H1 (cell line): ENCODE results near the gene SKAP1. TPM values are rescaled to one million over a fixed set of nuclear protein-coding genes. Genes with fewer than 3 reads are reported as not detected.

Experiments
- CTCF ChIA-PET: fragments of 300-600 bp; sonication (Branson Sonifier 250); formaldehyde crosslinking; loops from one replicate; lab custom pipeline; 2021; ENCODE audit not compliant: partially characterized antibody; lab: Charles Lee
- POLR2A ChIA-PET: fragments of 300-600 bp; sonication (Branson Sonifier 250); formaldehyde crosslinking; loops from one replicate; lab custom pipeline; 2021; ENCODE audit warnings: inconsistent platforms; ENCODE audit not compliant: partially characterized antibody; lab: Charles Lee
- DNase-seq, 2 experiments: peaks; one replicate each; pipeline versions ENCODE4 v3.0.0 to v3.0.0-alpha.2; 2010 to 2022; ENCODE audit warnings: low spot score in 2 of 2, low read depth in 1 of 2, mixed read lengths in 1 of 2
- FAIRE-seq: peaks from 2 replicates; lab custom pipeline; 2011; peaks lifted over from hg19 to GRCh38; lab: Jason Lieb, UNC
- H2AFZ ChIP-seq: 2 replicates; pipeline ENCODE4 v1.8.1; 2012; ENCODE audit warnings: low read length, inconsistent platforms
- H2AK5ac ChIP-seq: 2 replicates; pipeline ENCODE4 v1.6.1; 2013; ENCODE audit warnings: low read depth, low read length
- H2BK120ac ChIP-seq: replicated peaks from 2 replicates; pipeline ENCODE3; 2013; ENCODE audit warnings: low read depth, low read length, inconsistent platforms
- H2BK12ac ChIP-seq: 2 replicates; pipeline ENCODE4 v1.6.1; 2013; ENCODE audit warnings: low read depth, low read length
- H2BK15ac ChIP-seq: 2 replicates; pipeline ENCODE4 v1.6.1; 2013; ENCODE audit warnings: low read length
- H2BK20ac ChIP-seq: 2 replicates; pipeline ENCODE4 v1.6.1; 2013; ENCODE audit warnings: low read length
- H2BK5ac ChIP-seq: 2 replicates; pipeline ENCODE4 v1.6.1; 2013; ENCODE audit warnings: low read depth, low read length
- H3K14ac ChIP-seq: 2 replicates; pipeline ENCODE4 v1.6.1; 2013; ENCODE audit warnings: inconsistent platforms; ENCODE audit not compliant: insufficient read length
- H3K18ac ChIP-seq: 2 replicates; pipeline ENCODE4 v1.6.1; 2013; ENCODE audit warnings: low read length; ENCODE audit errors: extremely low read depth
- H3K23ac ChIP-seq: 2 replicates; pipeline ENCODE4 v1.6.1; 2013; ENCODE audit warnings: inconsistent platforms; ENCODE audit not compliant: insufficient read length
- H3K23me2 ChIP-seq: 2 replicates; pipeline ENCODE4 v1.6.1; 2013; ENCODE audit warnings: low read depth, low read length
- H3K27ac ChIP-seq: 2 replicates; pipeline ENCODE4 v1.6.1; 2011; ENCODE audit warnings: low read depth, low read length, inconsistent platforms
- H3K27me3 ChIP-seq, 4 experiments: replicated peaks in 1 of 4; 1 replicate in 1 of 4; 2 replicates in 3 of 4; pipeline versions ENCODE4 v1.6.1 to v1.8.1; 2011 to 2013; ENCODE audit warnings: low read length in 3 of 4, mild to moderate bottlenecking in 3 of 4, inconsistent platforms in 2 of 4, mixed read lengths in 2 of 4, moderate library complexity in 1 of 4; ENCODE audit not compliant: control insufficient read depth in 3 of 4, insufficient read depth in 3 of 4; ENCODE audit errors: extremely low read depth in 1 of 4
- H3K36me3 ChIP-seq, 4 experiments: 2 replicates each; pipeline versions ENCODE4 v1.6.1 to v1.8.1; 2011 to 2013; ENCODE audit warnings: mild to moderate bottlenecking in 4 of 4, low read length in 3 of 4, moderate library complexity in 2 of 4, control low read depth in 1 of 4, inconsistent platforms in 1 of 4; ENCODE audit not compliant: insufficient read depth in 4 of 4, control insufficient read depth in 2 of 4
- H3K4ac ChIP-seq: replicated peaks from 2 replicates; pipeline ENCODE3; 2013; ENCODE audit warnings: low read length, low read depth, mixed read lengths, inconsistent platforms; ENCODE audit not compliant: insufficient read length
- H3K4me1 ChIP-seq, 4 experiments: replicated peaks in 1 of 4; 1 replicate in 1 of 4; 2 replicates in 3 of 4; pipeline versions ENCODE4 v1.6.1 to v1.8.1; 2011 to 2013; ENCODE audit warnings: low read length in 3 of 4, inconsistent platforms in 2 of 4, mixed read lengths in 1 of 4; ENCODE audit not compliant: insufficient read depth in 4 of 4, control insufficient read depth in 3 of 4
- H3K4me2 ChIP-seq, 2 experiments: 2 replicates each; pipeline versions ENCODE4 v1.6.1 to v1.8.1; 2011 to 2013; ENCODE audit warnings: low read depth in 2 of 2, low read length in 2 of 2, control low read depth in 1 of 2, inconsistent platforms in 1 of 2, mild to moderate bottlenecking in 1 of 2; ENCODE audit not compliant: insufficient read depth in 1 of 2
- H3K4me3 ChIP-seq, 4 experiments: fragments of 200-600, 300-600 bp in 1 of 4; sonication (generic), shearing (Covaris generic), sonication (Bioruptor Twin) in 1 of 4; 2 replicates each; pipeline versions ENCODE4 v1.5.1 to v1.8.1; 2011 to 2016; ENCODE audit warnings: low read length in 4 of 4, low read depth in 3 of 4, control low read depth in 2 of 4, inconsistent platforms in 2 of 4, mild to moderate bottlenecking in 2 of 4, mixed read lengths in 1 of 4, moderate library complexity in 1 of 4; ENCODE audit not compliant: insufficient read depth in 2 of 4; ENCODE audit errors: extremely low read depth in 1 of 4
- H3K56ac ChIP-seq: replicated peaks from 2 replicates; pipeline ENCODE3; 2013; ENCODE audit warnings: low read depth, mild to moderate bottlenecking, mixed read lengths, low read length, inconsistent platforms; ENCODE audit not compliant: insufficient read length
- H3K79me1 ChIP-seq: 2 replicates; pipeline ENCODE4 v1.6.1; 2013; ENCODE audit warnings: low read depth, low read length, control low read depth
- H3K79me2 ChIP-seq, 2 experiments: 2 replicates each; pipeline versions ENCODE4 v1.6.1 to v1.8.1; 2012 to 2013; ENCODE audit warnings: low read length in 2 of 2, mild to moderate bottlenecking in 2 of 2, inconsistent platforms in 1 of 2; ENCODE audit not compliant: insufficient read depth in 2 of 2, control insufficient read depth in 1 of 2
- H3K9ac ChIP-seq, 4 experiments: replicated peaks in 1 of 4; 1 replicate in 1 of 4; 2 replicates in 3 of 4; pipeline versions ENCODE4 v1.6.1 to v1.8.1; 2011 to 2013; ENCODE audit warnings: low read depth in 3 of 4, low read length in 3 of 4, control low read depth in 2 of 4, mild to moderate bottlenecking in 2 of 4, moderate library complexity in 2 of 4, inconsistent platforms in 1 of 4; ENCODE audit errors: extremely low read depth in 1 of 4
- H3K9me3 ChIP-seq, 2 experiments: 2 replicates each; pipeline versions ENCODE4 v1.6.1 to v1.8.1; 2012 to 2013; ENCODE audit warnings: mild to moderate bottlenecking in 2 of 2, moderate library complexity in 2 of 2, control low read depth in 1 of 2, inconsistent platforms in 1 of 2, low read depth in 1 of 2, low read length in 1 of 2, mixed read lengths in 1 of 2; ENCODE audit not compliant: insufficient read depth in 2 of 2
- H4K20me1 ChIP-seq, 2 experiments: replicated peaks in 1 of 2; 2 replicates each; pipeline versions ENCODE3 to v1.8.1; 2011 to 2013; ENCODE audit warnings: inconsistent platforms in 2 of 2, low read length in 2 of 2, mild to moderate bottlenecking in 1 of 2; ENCODE audit not compliant: insufficient read depth in 2 of 2, control insufficient read depth in 1 of 2
- H4K5ac ChIP-seq: 2 replicates; pipeline ENCODE4 v1.6.1; 2013; ENCODE audit warnings: low read length, low read depth, mixed read lengths, inconsistent platforms; ENCODE audit not compliant: insufficient read length
- H4K8ac ChIP-seq: 2 replicates; pipeline ENCODE4 v1.8.0; 2013; ENCODE audit warnings: mild to moderate bottlenecking, moderate library complexity, low read length, inconsistent platforms; ENCODE audit not compliant: insufficient read depth; ENCODE audit errors: extremely low read depth
- H4K91ac ChIP-seq: replicated peaks from 2 replicates; pipeline ENCODE3; 2013; ENCODE audit warnings: low read length, mixed read lengths, inconsistent platforms; ENCODE audit not compliant: insufficient read length
- KDM4A ChIP-seq: IDR thresholded peaks from one replicate; pipeline ENCODE4 v1.7.1; 2012; ENCODE audit warnings: low read depth, mild to moderate bottlenecking, moderate library complexity, low read length, inconsistent platforms; ENCODE audit not compliant: severe bottlenecking
- RXRA ChIP-seq: IDR thresholded peaks from 2 replicates; pipeline ENCODE4 v1.6.1; 2011; ENCODE audit warnings: low read depth, mild to moderate bottlenecking, low read length, moderate library complexity; ENCODE audit not compliant: insufficient read depth
- SAP30 ChIP-seq: fragments of 300-600 bp; sonication (generic); IDR thresholded peaks from 2 replicates; pipeline ENCODE4 v1.7.1; 2012; ENCODE audit warnings: low read length, moderate library complexity, mild to moderate bottlenecking, inconsistent platforms; ENCODE audit not compliant: insufficient read depth, insufficient replicate concordance
- SIX5 ChIP-seq: IDR thresholded peaks from 2 replicates; pipeline ENCODE4 v1.6.1; 2011; ENCODE audit warnings: mild to moderate bottlenecking, low read depth, low read length
- TAF7 ChIP-seq: optimal IDR thresholded peaks from 2 replicates; pipeline ENCODE3; 2011; ENCODE audit warnings: low read depth, mild to moderate bottlenecking, inconsistent platforms, low read length, moderate library complexity, borderline replicate concordance
- WGBS, 2 experiments: shearing (Covaris generic) in 1 of 2; methylation state at CpG; one replicate each; pipeline versions ENCODE4 v1.1.6 to v1.1.7; 2013 to 2015; ENCODE audit warnings: low lambda C conversion rate in 2 of 2, mixed read lengths in 2 of 2, inconsistent platforms in 1 of 2, low coverage in 1 of 2, missing lambda C conversion rate in 1 of 2; ENCODE audit not compliant: insufficient replicate concordance in 2 of 2, insufficient coverage in 1 of 2, insufficient read length in 1 of 2; ENCODE audit errors: extremely low coverage in 1 of 2, missing lambda C conversion rate in 1 of 2; 5-methylcytosine and 5-hydroxymethylcytosine counted together
- polyA plus RNA-seq, 7 experiments: library from polyadenylated mRNA; depleted of rRNA in 3 of 7; stranded (reverse) in 5 of 7; unstranded in 2 of 7; fragments of >200 nt in 5 of 7; fragments of 200-250 nt in 2 of 7; gene quantifications; 1 replicate in 5 of 7; 2 replicates in 1 of 7; 4 replicates in 1 of 7; pipeline versions ENCODE4 v1.2.1 to v1.2.3, GENCODE V29; 2011 to 2013; ENCODE audit warnings: missing spikeins in 2 of 7, mixed read lengths in 2 of 7
- total RNA-seq: library from RNA; stranded (reverse); fragmentation: NEBNext Ultra II Directional; extraction: Animal tissue kit (Norgen Biotek cat#: 25700); gene quantifications from 2 replicates; pipeline ENCODE4 v1.2.1, GENCODE V29; 2021

Gene SKAP1
- total and polyA plus RNA-seq, 2 of the 8 experiments (the other 6 are each of a cell fraction or from before 2014, with no cell fraction given) = not detected

- Histone ChIP-seq H3K9ac (no peak overlapping the region), H3K14ac (no peak overlapping the region), H4K91ac (no peak overlapping the region), H3K4me1 (no peaks in the 10 kb centered on the region), H3K27me3 (no peaks in the 10 kb centered on the region), H2BK120ac (no peak overlapping the region), H2BK5ac (no peak overlapping the region), H4K5ac (no peak overlapping the region), H2AK5ac (no peak overlapping the region), H3K79me1 (no peaks in the 10 kb centered on the region), H3K23me2 (no peaks in the 10 kb centered on the region), H3K4me3 (no peak overlapping the region), H3K4me2 (no peak overlapping the region), H3K27ac (no peak overlapping the region), H2BK12ac (no peak overlapping the region), H3K56ac (no peak overlapping the region), H3K23ac (no peak overlapping the region), H3K36me3 (no peaks in the 10 kb centered on the region), H2AFZ (no peak overlapping the region), H3K79me2 (no peaks in the 10 kb centered on the region), H4K8ac (no peak overlapping the region), H2BK20ac (no peak overlapping the region), H3K4ac (no peak overlapping the region), H3K18ac (no peak overlapping the region), H2BK15ac (no peak overlapping the region), H3K9me3 (no peaks in the 10 kb centered on the region), H4K20me1 (no peaks in the 10 kb centered on the region)
- WGBS, 2 experiments = 91% methylated on average over 1 of the region's 1 CpG; no CpG with 5 or more reads in 1 of the 2 experiments
- POLR2A ChIA-PET = no interaction called here
- CTCF ChIA-PET = interaction anchor here (1.1 to 1.8 kb wide), 6 partner anchors 9 to 58 kb away, joined by 3 to 8 read pairs (median 4); no protein-coding TSS in a partner anchor
- no peak for DNase-seq
- no peak for FAIRE-seq
- no peak for TF ChIP-seq KDM4A
- TF ChIP-seq SIX5 = no peak
- TF ChIP-seq SAP30 = no peak
- TF ChIP-seq TAF7 = no peak
- TF ChIP-seq RXRA = no peak
Observed at GRCh38 chr17:48283907-48284306, 146.1 kb downstream of the SKAP1 start.
